H9 (cell line): ENCODE data around the gene NEK8. TPM values are rescaled to one million over a fixed set of nuclear protein-coding genes. Genes with fewer than 3 reads are reported as not detected.

Experiments
- DNase-seq: peaks from one replicate; pipeline ENCODE4 v3.0.0-alpha.2; 2017
- H2AFZ ChIP-seq: one replicate; pipeline ENCODE4 v1.6.1; 2013; ENCODE audit warnings: mild to moderate bottlenecking, low read length, control low read depth, moderate library complexity
- H2AK5ac ChIP-seq: 2 replicates; pipeline ENCODE4 v1.6.1; 2013; ENCODE audit warnings: low read length, control low read depth, mixed read lengths; ENCODE audit not compliant: insufficient read length
- H2BK120ac ChIP-seq: one replicate; pipeline ENCODE4 v1.6.1; 2013; ENCODE audit warnings: low read depth, mild to moderate bottlenecking, low read length, control low read depth, inconsistent platforms; ENCODE audit not compliant: poor library complexity, severe bottlenecking
- H2BK12ac ChIP-seq: 2 replicates; pipeline ENCODE4 v1.6.1; 2013; ENCODE audit warnings: low read length, control low read depth, mixed read lengths, low read depth; ENCODE audit not compliant: insufficient read length
- H2BK15ac ChIP-seq: 2 replicates; pipeline ENCODE4 v1.6.1; 2013; ENCODE audit warnings: low read depth, low read length, control low read depth
- H2BK20ac ChIP-seq: one replicate; pipeline ENCODE4 v1.6.1; 2013; ENCODE audit warnings: low read depth, mild to moderate bottlenecking, low read length, control low read depth, inconsistent platforms; ENCODE audit not compliant: poor library complexity, severe bottlenecking
- H2BK5ac ChIP-seq: 2 replicates; pipeline ENCODE4 v1.6.1; 2013; ENCODE audit warnings: low read length, control low read depth, mixed read lengths; ENCODE audit not compliant: insufficient read length
- H3K14ac ChIP-seq: 2 replicates; pipeline ENCODE4 v1.6.1; 2013; ENCODE audit warnings: low read length, control low read depth; ENCODE audit not compliant: insufficient read depth
- H3K18ac ChIP-seq: 2 replicates; pipeline ENCODE4 v1.6.1; 2013; ENCODE audit warnings: low read depth, mild to moderate bottlenecking, mixed read lengths, low read length, control low read depth; ENCODE audit not compliant: insufficient read length
- H3K23ac ChIP-seq: 2 replicates; pipeline ENCODE4 v1.6.1; 2013; ENCODE audit warnings: low read length, control low read depth, mixed read lengths, low read depth; ENCODE audit not compliant: insufficient read length
- H3K23me2 ChIP-seq: 2 replicates; pipeline ENCODE4 v1.6.1; 2013; ENCODE audit warnings: low read depth, mild to moderate bottlenecking, mixed read lengths, low read length, control low read depth; ENCODE audit not compliant: insufficient read length, poor library complexity, severe bottlenecking
- H3K27ac ChIP-seq: 2 replicates; pipeline ENCODE4 v1.5.1; 2013; ENCODE audit warnings: low read length, control low read depth, mixed read lengths, low read depth; ENCODE audit not compliant: insufficient read length
- H3K27me3 ChIP-seq: 2 replicates; pipeline ENCODE4 v1.6.1; 2013; ENCODE audit warnings: low read length, control low read depth, inconsistent platforms; ENCODE audit not compliant: insufficient read depth
- H3K4ac ChIP-seq: 2 replicates; pipeline ENCODE4 v1.6.1; 2013; ENCODE audit warnings: low read depth, mild to moderate bottlenecking, control low read depth, inconsistent platforms, low read length, moderate library complexity
- H3K4me1 ChIP-seq: 2 replicates; pipeline ENCODE4 v1.6.1; 2013; ENCODE audit warnings: low read length, control low read depth, inconsistent platforms; ENCODE audit not compliant: insufficient read depth
- H3K4me2 ChIP-seq: 2 replicates; pipeline ENCODE4 v1.6.1; 2013; ENCODE audit warnings: low read length, control low read depth, mixed read lengths; ENCODE audit not compliant: insufficient read length, insufficient read depth
- H3K56ac ChIP-seq: 2 replicates; pipeline ENCODE4 v1.6.1; 2013; ENCODE audit warnings: low read depth, mild to moderate bottlenecking, mixed read lengths, low read length, control low read depth; ENCODE audit not compliant: insufficient read length
- H3K79me1 ChIP-seq: 2 replicates; pipeline ENCODE4 v1.6.1; 2013; ENCODE audit warnings: low read depth, mild to moderate bottlenecking, moderate library complexity, low read length, control low read depth, inconsistent platforms; ENCODE audit not compliant: insufficient read depth, poor library complexity, severe bottlenecking
- H3K79me2 ChIP-seq: 2 replicates; pipeline ENCODE4 v1.6.1; 2013; ENCODE audit warnings: low read length, control low read depth, inconsistent platforms; ENCODE audit not compliant: insufficient read depth
- H3K9ac ChIP-seq: 2 replicates; pipeline ENCODE4 v1.6.1; 2013; ENCODE audit warnings: low read length, control low read depth, mixed read lengths; ENCODE audit not compliant: insufficient read length; ENCODE audit errors: extremely low read depth
- H3K9me3 ChIP-seq: one replicate; pipeline ENCODE4 v1.6.1; 2013; ENCODE audit warnings: low read depth, low read length, inconsistent platforms; ENCODE audit not compliant: control insufficient read depth
- H3T11ph ChIP-seq: one replicate; pipeline ENCODE4 v1.6.1; 2013; ENCODE audit warnings: mild to moderate bottlenecking, low read length, control low read depth, inconsistent platforms
- H4K20me1 ChIP-seq: one replicate; pipeline ENCODE4 v1.6.1; 2013; ENCODE audit not compliant: control insufficient read depth, insufficient read length, insufficient read depth
- H4K5ac ChIP-seq: 2 replicates; pipeline ENCODE4 v1.6.1; 2013; ENCODE audit warnings: low read depth, mild to moderate bottlenecking, mixed read lengths, low read length, control low read depth; ENCODE audit not compliant: insufficient read length
- H4K8ac ChIP-seq: replicated peaks from 2 replicates; pipeline ENCODE4 v1.6.1; 2013; ENCODE audit warnings: low read length, control low read depth, mixed read lengths, low read depth; ENCODE audit not compliant: insufficient read length
- H4K91ac ChIP-seq: 2 replicates; pipeline ENCODE4 v1.6.1; 2013; ENCODE audit warnings: low read depth, mild to moderate bottlenecking, moderate library complexity, mixed read lengths, low read length, control low read depth; ENCODE audit not compliant: insufficient read length
- H3K27ac Mint-ChIP-seq, 3 experiments: 2 replicates in 2 of 3; 3 replicates in 1 of 3; pipeline ENCODE4 v1.8.0; 2020 to 2021; ENCODE audit warnings: mixed read lengths in 3 of 3, mild to moderate bottlenecking in 1 of 3, moderate library complexity in 1 of 3
- H3K27me3 Mint-ChIP-seq: 2 replicates; pipeline ENCODE4 v1.8.0; 2021; ENCODE audit warnings: low read depth, mild to moderate bottlenecking, moderate library complexity, mixed read lengths
- H3K36me3 Mint-ChIP-seq, 3 experiments: 2 replicates in 2 of 3; 3 replicates in 1 of 3; pipeline ENCODE4 v1.8.0; 2020 to 2021; ENCODE audit warnings: low read depth in 3 of 3, mixed read lengths in 3 of 3; ENCODE audit not compliant: insufficient read depth in 1 of 3
- H3K4me1 Mint-ChIP-seq, 2 experiments: 2 replicates each; pipeline ENCODE4 v1.8.0; 2020; ENCODE audit warnings: mixed read lengths in 2 of 2
- H3K4me3 Mint-ChIP-seq, 2 experiments: 2 replicates in 1 of 2; 3 replicates in 1 of 2; pipeline ENCODE4 v1.8.0; 2020 to 2021; ENCODE audit warnings: mild to moderate bottlenecking in 2 of 2, mixed read lengths in 2 of 2, moderate library complexity in 1 of 2
- H3K9me3 Mint-ChIP-seq, 2 experiments: 2 replicates in 1 of 2; 3 replicates in 1 of 2; pipeline ENCODE4 v1.8.0; 2020; ENCODE audit warnings: mild to moderate bottlenecking in 2 of 2, mixed read lengths in 2 of 2, moderate library complexity in 1 of 2
- CTCF ChIP-seq: fragments of 200-600 bp; sonication (generic); conservative IDR thresholded peaks from 3 replicates; pipeline ENCODE4 v1.8.0; 2021; ENCODE audit warnings: antibody characterized with exemption, mild to moderate bottlenecking
- WGBS: extraction: QIAGEN DNeasy Blood & Tissue Kit; methylation state at CpG from one replicate; pipeline ENCODE4 v1.1.7; 2013; ENCODE audit warnings: missing lambda C conversion rate, low lambda C conversion rate, mixed read lengths; ENCODE audit not compliant: insufficient read length; ENCODE audit errors: extremely low coverage; 5-methylcytosine and 5-hydroxymethylcytosine counted together
- total RNA-seq: library from RNA; stranded (reverse); gene quantifications from 2 replicates; pipeline ENCODE4 v1.2.1, GENCODE V29; 2021

Gene NEK8
- total RNA-seq, 1 experiment from 2014 or later: 18.8 TPM

GRCh38 chr17:28715217-28715616, 13.4 kb upstream of the NEK8 start:
- Histone ChIP-seq H3K23me2 (peaks cover 36% of the 10 kb centered on the region), H3K56ac (no peak overlapping the region), H3K79me1 (peaks cover 4% of the 10 kb centered on the region), H3K14ac (no peak overlapping the region), H4K20me1 (no peaks in the 10 kb centered on the region), H2AFZ (no peak overlapping the region), H4K8ac (no peak overlapping the region), H3K27ac (no peak overlapping the region), H4K91ac (no peak overlapping the region), H2AK5ac (no peak overlapping the region), H3K9ac (no peak overlapping the region), H3K4me1 (peaks cover 3% of the 10 kb centered on the region; the same call in 1 of the 2 replicates), H3K79me2 (peaks cover 12% of the 10 kb centered on the region; the same call in 1 of the 2 replicates), H3K4me2 (no peak overlapping the region), H3K9me3 (no peaks in the 10 kb centered on the region), H2BK5ac (no peak overlapping the region), H2BK15ac (no peak overlapping the region), H2BK120ac (no peak overlapping the region), H3T11ph (no peak overlapping the region), H4K5ac (no peak overlapping the region), H3K18ac (no peak overlapping the region), H3K23ac (no peak overlapping the region), H2BK20ac (no peak overlapping the region), H2BK12ac (no peak overlapping the region), H3K4ac (no peak overlapping the region), H3K27me3 (no peaks in the 10 kb centered on the region)
- H3K27me3 Mint-ChIP-seq: no peaks in the 10 kb centered on the region
- no peaks in the 10 kb centered on the region; a peak in 1 of 5 replicates for H3K9me3 Mint-ChIP-seq
- no CpG with 5 or more reads among the region's 2 CpGs for WGBS
- peak overlapping the region; percentile 99; a peak in 3 of 5 replicates for H3K4me3 Mint-ChIP-seq
- H3K27ac Mint-ChIP-seq: no peak overlapping the region
- no peak for TF ChIP-seq CTCF
- no peak for DNase-seq
- peaks cover 28 to 42% (median 29%) of the 10 kb centered on the region in 3 experiments for H3K36me3 Mint-ChIP-seq
- H3K4me1 Mint-ChIP-seq: peaks cover 29 to 37% of the 10 kb centered on the region in 2 experiments
